ENCODE data around the gene CREB5.

The CREB5 gene

DNA sequence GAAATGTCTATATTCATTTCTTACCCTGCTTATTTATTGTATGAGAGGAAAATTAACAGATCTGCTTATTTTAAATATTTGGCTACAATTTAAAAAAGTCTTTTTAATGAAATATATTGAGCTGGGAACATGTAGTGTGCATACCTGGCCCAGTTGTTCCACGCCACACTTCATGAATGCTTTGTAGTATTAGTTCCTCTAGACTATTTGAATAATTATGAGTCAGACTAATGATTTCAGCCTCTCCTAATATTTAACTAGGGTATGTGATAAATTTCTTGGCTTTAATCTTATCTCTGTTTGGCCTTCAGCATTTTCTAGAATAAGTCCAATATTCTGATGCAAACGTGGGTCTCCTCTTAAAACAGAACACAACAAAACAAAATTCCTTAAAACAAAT lies 226.6 kb downstream of the CREB5 start:
- DNase-seq (ENCODE audit: low read depth in 2 of 3, low spot score in 2 of 3) = no peak

DNA sequence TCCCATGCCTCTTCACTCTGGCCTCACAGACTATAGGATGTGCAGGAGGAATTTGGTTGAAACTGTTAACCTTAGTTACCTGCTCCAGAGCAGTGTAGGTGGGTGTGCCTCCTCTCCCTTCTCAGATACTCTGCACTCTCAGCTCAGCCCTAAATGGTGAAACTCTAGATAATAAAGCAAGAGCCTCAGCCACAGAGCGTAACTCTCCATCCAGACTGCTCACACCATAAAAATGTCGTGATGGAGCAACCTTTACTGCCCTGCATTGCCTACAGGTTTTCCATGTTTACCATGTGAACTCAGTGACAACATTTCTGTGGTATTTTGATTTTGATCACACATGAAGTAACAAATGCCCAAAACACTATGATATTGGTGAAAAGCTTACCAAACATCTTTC lies 227.7 kb downstream of the CREB5 start:
- no peak for DNase-seq (ENCODE audit: low read depth in 2 of 3, low spot score in 2 of 3)

DNA sequence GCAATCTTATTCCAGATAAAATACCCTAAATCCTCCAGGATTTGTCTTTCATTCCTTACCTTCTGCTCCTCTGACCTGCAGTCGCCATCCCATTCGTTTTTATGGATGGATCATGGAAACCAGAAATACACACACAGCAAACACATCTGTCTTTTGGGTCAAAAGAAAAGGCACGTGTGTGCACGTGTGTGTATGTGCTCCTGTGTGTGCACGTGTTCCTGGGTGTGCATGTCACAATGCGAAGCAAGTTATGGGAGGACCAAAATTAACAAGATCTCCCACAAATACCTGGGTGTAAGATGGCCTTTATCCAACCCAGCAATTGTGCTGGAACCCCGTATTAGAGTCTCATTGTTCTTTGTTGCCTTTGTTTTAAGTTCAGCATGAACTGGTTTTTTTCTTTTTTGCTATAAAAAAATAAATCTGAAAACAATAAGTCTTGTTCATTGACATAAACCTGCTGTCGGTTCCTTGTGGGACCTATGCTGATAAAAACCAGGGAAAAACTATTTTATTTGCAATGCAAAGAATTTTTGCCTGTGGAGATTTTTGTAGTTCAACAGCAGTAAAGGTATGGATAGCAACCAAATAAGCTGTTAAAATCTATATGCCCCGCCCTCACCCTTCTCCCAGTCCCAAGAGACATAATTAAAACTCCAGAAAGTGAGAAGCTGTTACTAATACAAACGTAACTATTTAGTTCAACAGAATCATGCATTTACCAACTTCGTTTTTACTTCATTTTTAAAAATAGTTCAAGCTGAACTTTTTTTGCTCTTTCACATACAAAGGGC lies 229.6 kb downstream of the CREB5 start:
- no peak for DNase-seq (ENCODE audit: low read depth in 2 of 3, low spot score in 2 of 3)

DNA sequence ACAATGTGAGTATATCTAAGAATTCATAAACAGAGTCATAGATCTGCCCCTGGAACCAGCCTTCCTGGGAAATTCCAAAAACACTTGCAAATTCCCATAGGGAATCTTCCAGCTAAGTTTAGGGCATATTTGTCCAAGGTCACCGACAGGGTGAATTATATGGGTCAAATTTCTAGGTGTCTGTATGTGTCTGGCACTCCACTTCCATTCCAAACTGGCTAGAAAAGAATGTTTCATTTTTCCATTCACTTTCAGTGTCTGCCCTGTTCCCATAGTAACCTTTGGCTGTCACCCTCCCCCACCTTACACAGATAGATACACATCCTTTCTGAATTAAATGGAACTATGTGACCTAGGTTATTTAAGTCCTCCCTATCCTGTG lies 230.9 kb downstream of the CREB5 start:
- no peak for DNase-seq (ENCODE audit: low read depth in 2 of 3, low spot score in 2 of 3)

DNA sequence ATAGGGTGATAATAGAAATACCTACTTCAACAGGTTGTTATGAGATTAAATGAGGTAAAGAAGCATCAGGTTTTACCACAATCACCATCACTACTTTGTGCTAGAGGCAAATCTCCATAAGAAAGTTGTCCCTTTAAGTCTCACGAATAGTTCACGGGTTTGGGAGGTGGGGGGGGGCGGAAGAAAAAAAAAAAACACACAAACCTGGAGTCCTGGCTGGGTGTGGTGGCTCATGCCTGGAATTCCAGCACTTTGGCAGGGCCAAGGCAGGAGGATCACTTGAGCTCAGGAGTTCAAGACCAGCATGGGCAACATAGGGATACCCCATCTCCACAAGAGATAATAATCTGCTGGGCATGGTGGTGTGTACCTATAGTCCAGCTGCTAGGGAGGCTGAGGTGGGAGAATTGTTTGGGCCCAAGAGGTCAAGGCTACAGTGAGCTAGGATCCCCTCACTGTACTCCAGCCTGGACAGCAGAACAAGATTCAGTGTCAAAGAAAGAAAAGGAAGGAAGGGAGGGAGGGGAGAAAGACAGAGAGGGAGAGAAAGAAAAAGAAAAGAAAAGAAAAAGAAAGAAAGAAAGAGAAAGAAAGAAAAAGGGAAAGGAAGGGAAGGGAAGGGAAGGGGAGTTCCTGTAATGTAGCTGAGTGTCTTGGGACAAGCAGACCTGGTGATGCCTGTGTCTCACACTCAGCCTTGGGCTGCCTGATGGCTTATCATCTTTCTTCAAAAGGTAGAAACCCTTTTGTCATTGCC lies 231.4 kb downstream of the CREB5 start:
- DNase-seq (ENCODE audit: low read depth in 2 of 3, low spot score in 2 of 3) = no peak

DNA sequence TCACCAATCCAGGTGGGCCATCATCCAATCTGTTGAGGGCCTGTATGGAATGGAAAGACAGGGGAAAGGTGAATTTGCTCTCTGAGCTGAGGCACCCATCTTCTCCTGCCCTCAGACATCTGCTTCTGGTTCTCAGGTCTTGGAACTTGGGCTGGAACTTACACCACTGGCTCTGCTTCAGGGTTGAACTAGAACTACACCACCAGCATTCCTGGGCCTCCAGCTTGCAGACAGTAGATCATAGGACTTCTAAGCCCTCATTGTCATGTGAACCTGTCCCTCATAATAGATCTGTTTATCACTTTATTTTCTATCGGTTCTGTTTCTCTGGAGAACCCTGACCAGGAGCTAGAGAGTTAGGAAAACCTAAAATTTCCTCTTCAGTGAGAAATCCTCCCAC lies 233.5 kb downstream of the CREB5 start:
- DNase-seq (ENCODE audit: low read depth in 2 of 3, low spot score in 2 of 3) = no peak

DNA sequence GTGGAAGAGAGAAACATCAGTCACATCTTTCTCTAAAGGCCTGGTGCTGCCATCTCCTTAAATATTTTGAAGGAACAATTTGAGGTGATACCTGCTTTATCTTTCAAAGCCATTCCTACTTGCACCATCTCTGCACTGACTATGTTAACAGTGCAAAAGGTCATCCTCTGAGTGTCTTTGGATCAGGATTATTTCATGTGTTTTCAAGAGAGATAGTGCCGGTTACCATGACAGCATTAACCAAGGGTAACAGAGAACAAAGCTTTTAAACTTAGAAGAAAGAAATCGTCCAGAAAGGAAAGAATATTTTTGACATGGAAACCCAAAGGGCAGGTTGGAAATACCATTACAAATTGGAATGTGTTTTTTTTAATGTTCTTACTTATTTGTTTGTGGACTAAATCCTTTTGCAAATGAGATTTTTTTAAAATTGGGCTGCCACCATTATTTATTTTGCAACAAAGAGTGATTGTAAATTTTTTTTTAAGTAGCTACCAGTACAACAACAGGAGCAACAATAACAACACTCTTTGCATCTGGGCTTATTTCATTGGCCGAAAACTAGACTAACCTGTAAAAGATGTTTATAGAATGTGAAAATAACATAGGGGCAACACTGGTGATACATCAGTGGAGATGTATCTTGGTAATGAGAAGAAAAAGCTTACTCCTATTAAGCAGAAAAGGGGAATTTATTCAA lies 234.2 kb downstream of the CREB5 start:
- DNase-seq (ENCODE audit: low read depth in 2 of 3, low spot score in 2 of 3) = no peak

DNA sequence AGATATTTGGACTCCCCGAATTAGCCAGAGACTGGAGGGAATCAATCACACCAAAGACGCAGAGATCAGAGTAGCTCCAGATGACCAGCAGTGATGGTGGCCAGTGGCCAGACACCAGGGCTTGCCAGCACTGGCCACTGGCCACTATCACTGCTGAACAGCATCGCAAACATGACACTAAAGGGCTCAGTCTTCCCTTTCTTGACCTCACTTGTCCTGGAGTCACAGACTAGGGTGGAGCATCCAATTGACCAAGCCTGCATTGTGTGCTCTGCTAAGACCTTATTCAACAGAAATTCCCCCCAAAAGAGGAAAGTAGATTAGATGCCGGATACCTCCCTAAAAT lies 234.7 kb downstream of the CREB5 start:
- DNase-seq (ENCODE audit: low read depth in 2 of 3, low spot score in 2 of 3) = no peak

DNA sequence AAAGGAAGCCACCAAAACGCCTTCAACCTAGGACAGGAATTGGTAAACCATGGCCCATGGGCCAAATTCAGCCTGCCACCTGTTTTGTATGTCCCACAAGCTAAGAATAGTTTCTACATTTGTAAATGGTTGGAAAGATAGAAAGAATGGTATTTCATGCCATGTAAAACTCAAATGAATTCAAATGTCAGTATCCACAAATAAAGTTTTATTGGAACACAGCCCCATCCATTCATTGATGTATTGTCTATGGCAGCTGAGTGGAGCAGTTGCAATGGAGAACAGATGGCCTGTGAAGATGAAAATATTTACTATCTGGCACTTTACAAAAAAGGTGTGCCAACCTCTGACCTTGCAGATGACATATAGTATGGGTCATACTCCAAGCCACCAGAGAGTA lies 236.9 kb downstream of the CREB5 start:
- no peak for DNase-seq (ENCODE audit: low read depth in 2 of 3, low spot score in 2 of 3)

DNA sequence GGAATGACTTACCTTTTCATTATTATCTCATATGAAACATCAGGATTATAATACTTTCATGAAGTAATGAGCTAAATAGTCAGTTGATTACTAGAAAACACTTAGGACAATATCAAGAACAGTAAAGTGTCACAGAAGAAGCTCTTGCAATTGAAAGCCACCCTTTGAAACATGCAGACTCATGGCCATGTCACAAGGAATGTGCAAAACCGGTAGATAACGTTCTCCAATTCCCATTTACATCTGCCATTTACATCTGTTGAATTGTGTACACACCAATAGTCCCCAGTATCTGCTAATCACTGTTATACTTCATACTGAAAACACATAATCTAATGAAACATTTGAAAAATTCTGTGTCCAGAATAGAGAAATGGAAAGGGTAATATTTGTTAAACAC lies 237.5 kb downstream of the CREB5 start:
- no peak for DNase-seq (ENCODE audit: low read depth in 2 of 3, low spot score in 2 of 3)

DNA sequence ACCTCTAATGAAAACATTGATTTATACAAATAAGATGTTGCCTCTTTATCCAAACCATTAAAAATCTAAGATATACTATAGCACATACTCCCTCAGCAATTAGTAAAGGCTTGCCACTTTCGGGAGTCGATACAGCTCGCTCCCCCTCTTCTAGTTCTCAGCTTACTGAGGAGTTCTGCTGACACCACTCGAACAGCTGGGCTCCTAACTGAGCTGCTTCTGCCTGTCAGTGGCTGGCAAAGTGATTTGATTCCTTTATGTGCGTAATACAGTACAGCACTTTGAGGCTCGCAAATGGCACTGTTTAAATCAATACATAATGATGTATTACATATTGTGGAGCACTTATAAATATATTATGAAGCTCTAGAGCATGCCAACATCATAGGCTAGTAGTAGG lies 241.8 kb downstream of the CREB5 start:
- no peak for DNase-seq (ENCODE audit: low read depth in 2 of 3, low spot score in 2 of 3)

DNA sequence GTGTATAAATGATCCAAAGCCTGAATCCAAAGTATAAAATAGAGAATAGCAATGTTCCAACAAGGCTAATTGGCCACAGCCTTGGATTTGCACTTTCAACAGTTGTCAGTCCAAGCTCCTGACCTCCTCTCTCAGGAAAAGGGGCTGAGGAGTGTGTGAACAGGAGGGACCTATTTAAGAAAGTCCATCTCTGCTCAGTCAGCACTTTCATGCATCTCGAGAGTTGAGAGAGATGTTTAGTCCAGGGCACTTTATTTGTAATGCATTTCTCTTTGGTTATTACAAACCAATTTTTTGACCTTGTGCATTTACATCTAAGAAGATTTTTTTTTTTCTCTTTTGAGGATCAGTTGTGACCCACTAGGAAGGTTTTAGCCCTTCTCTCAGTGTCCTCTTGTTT lies 244.2 kb downstream of the CREB5 start:
- no peak for DNase-seq (ENCODE audit: low read depth in 2 of 3, low spot score in 2 of 3)

DNA sequence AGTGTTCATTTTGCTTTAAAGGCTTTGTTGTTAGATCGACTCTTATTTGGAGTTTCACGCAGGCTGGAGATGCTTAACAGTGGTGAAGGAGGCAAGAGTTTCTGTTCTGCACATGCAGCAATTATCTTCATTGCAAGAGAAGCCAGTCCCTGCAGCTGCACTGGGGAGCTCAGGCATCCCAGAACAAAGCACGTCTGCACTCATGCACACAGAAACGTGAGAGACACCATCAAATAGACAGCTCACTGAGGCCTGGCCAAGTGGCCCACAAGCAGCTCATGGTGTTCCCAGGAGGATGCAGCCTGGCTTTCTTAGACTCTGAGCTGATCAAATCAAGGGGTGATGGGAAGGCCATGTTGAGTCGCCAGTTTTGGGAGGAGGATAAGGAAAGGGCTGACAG lies 246.1 kb downstream of the CREB5 start:
- DNase-seq (ENCODE audit: low read depth in 2 of 3, low spot score in 2 of 3) = no peak

DNA sequence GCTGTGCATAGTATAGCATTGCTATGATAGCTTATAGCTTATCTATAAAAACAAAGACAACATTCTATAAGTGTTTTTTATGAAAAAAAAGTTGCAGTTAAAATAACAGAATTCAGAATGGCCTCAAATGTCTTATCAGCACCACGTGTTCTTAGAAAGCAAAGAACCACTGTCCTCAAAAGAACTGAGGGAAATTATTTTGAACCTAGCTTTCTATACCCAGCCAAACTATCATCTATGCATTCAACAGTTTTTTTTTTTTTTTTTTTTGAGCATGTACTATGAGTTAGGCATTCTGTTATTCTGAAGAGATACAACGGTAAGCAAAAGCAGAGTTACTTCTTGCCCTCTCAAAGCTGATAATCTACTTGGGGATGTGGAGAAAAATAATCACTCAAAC lies 247.8 kb downstream of the CREB5 start:
- no peak for DNase-seq (ENCODE audit: low read depth in 2 of 3, low spot score in 2 of 3)

DNA sequence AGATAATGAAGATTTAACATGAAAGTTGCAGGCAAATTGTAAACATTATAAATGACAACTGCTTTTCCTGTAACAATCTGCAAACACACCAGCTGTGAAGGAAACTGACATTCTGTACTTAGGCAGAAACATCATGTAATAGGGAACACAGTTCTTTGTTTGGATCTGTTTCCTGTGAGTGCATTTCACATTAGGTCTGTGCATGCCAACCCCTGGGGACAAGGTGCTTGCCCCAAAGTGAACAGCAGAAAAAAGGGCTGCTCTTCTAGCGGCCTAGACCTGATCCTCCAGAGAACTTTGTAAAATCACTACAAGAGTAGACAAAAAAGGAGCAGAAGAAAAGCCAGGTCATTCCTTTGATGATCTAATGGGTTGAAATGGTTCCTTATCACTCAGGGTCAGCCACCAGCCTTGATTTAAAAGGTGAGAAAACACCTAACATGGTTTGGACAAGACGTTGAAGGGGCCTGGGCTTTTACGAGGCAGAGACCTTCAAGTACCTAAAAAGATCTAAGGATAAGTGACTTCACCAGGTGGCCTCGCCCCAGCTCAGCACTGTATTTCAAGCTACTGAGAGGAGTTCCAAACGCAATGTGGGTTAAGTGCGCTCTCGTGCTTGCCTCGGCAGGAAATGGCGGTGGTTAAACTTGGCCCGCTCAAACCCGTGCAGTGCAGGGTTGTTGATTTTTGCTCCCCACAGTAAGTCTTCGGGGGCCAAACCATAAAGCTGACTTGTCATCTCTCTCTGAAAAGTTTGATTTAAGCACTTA lies 249.7 kb downstream of the CREB5 start:
- no peak for DNase-seq (ENCODE audit: low read depth in 2 of 3, low spot score in 2 of 3)

DNA sequence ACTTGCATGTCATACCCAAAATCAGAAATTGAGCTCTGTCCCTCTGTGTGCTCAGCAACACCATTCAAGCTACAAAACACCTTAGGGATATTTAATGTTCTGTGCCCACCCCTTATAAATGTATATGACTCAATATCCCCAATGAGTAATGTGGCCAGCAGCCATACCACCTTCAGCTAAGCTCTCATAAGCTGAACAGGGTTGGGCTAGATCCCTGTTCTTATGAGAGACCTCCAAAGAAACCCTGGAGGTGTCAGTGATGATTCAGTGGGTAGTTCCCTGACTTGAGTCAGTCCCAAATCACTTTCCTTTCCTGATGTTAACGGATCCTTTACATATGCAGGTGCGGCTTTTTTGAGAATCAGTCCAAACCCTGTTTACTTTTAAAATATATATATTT lies 253.8 kb downstream of the CREB5 start:
- DNase-seq (ENCODE audit: low read depth in 2 of 3, low spot score in 2 of 3) = no peak

DNA sequence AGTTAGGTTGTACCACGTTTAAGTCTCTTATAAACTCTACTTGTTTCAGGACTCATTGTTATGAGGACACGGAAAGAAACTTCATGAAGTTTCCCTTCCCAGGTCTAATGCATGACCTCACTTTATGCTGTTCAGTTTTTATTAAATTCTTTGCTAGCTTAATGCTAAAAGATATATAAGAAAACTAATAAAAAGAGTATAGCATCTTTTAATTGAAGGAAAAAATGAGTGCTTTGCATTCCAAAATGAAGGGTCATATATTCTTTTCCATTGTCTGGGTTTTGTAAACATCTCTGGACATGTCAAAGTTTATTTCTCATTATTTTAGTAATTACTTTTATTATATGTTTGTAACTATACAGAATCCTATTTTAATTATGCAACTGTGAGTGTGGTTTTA lies 255.8 kb downstream of the CREB5 start:
- DNase-seq (ENCODE audit: low read depth in 2 of 3, low spot score in 2 of 3) = no peak

DNA sequence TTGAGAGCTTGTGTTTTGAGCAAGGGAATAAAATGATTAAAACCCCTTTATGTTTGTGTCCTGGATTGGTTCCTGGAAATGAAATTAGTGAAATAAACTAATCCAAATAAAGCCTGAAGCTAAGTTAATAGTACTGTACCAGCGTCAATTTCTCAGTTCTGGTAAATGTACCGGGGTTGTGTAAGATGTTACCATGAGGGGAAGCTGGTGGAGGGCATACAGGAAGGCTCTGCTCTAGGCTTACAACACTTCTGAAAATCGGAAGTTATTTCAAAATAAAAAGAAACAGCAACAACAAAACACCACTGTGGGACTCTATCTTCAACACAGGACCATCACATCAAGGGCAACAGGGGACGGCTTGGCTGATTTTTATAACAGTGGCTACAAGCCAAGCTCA lies 257.0 kb downstream of the CREB5 start:
- no peak for DNase-seq (ENCODE audit: low read depth in 2 of 3, low spot score in 2 of 3)

DNA sequence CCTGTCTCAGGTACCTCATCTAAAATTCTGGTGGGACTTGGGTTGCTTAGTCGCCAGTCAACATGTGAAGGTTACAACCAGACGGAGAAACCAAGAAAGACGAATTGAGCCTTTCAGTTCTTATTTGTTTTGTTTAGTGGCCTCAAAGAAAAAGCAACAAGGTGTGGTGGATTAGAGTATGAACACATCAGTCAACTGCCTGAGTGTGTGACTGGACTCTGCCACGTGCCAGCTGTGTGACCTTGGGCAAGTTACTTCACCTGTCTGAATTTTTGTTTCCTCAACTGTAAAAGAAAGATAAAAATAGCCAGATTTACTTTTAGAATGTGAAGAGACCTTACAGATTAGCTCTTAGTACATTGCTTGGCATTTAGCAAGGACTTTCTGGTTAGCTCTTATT lies 259.2 kb downstream of the CREB5 start:
- no peak for DNase-seq (ENCODE audit: low read depth in 2 of 3, low spot score in 2 of 3)

DNA sequence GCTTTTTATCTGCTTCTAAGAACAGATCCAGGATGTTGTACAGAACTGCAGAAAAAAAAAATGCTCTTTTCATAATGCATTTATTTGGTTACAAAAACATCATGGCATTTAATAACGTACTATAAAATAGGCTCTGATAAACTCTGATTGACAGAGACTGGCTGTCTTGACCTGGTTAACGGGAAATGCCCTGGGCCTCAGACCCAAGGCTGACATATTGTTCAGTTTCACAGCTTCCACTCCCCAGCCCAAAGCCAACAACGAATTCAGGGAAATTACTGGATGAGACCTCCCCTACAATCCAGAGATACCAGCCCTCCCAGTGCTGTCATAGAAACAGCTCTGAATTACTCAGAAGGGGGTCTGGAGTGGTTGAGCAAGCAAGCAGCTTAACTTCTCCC lies 260.1 kb downstream of the CREB5 start:
- DNase-seq (ENCODE audit: low read depth in 2 of 3, low spot score in 2 of 3) = no peak

DNA sequence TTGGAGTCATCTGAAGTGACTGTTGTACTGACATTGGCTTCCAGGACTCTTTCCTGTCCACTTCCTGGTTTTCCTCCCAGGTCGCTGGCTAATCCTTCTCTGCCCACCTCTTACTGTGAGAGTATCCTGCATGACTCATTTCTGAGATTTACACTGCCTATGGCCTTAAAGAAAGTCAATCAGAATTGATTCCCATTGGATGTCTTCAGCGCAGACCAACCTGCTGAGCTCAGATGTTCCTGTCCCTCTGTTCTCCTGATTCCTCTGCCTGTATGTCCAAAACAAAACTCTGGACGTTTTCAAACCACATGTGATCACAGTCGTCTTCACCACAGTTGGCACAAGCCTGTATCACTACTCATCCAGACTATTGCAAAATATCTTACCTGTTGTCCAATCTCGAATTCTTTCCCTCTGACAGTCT lies 262.1 kb downstream of the CREB5 start:
- no peak for DNase-seq (ENCODE audit: low read depth in 2 of 3, low spot score in 2 of 3)

DNA sequence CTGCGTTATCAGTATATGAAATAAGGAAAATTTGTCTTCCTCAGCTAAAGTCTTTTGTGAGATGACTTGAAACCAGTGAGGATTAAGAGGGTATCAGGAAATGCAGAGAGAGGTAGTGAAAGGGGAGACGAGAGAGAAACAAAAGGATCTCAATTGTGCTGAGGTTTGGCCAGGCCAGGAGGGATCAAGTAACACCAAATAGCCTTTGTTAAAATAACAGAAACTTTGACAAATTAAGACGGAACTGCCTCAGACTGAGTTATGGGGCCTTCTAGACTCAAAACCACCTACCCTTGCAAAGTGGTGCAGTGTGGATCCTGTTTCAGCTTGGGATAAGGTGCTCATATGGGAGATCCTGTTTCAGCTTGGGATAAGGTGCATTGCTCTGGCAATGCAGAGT lies 263.1 kb downstream of the CREB5 start:
- DNase-seq (ENCODE audit: low read depth in 2 of 3, low spot score in 2 of 3) = no peak
